NCI-H748 (cell line): ENCODE results near the gene LRRC9.
A peak's percentile ranks its signal among the peaks of the same experiment; 100 is the strongest.
"Not testable (repeated sequence)": the region's sequence is repeated elsewhere in the genome, so short reads cannot be mapped to it uniquely, and the experiment has no call there.

Experiments used
- DNase-seq: peaks from one replicate; lab custom pipeline; 2025; ENCODE audit not compliant: unreplicated experiment; lab: John Stamatoyannopoulos, UW

Gene LRRC9

GRCh38 chr14:59919570-59920377, at the start of gene LRRC9:
TSS of gene LRRC9 (plus strand) at chr14:59920144.
- peak; percentile 98 for DNase-seq

- DNase-seq: peak; percentile 88
These were observed 49.4 kb upstream of the LRRC9 start, which contains the start of gene RTN1 for GRCh38 chr14:59870277-59871165. TSS of gene RTN1 (minus strand) at chr14:59870776. CDS start at chr14:59870630, 146 bp downstream.

GRCh38 chr14:59871166-59871495, 48.8 kb upstream of the LRRC9 start:
- no peak for DNase-seq

- peak; percentile 18 for DNase-seq
These were observed 37.0 kb upstream of the LRRC9 start for GRCh38 chr14:59882957-59883356.

GRCh38 chr14:59890676-59891075, 29.3 kb upstream of the LRRC9 start:
- peak; percentile 39 for DNase-seq

- DNase-seq: no peak
These were observed 24.2 kb upstream of the LRRC9 start for GRCh38 chr14:59895721-59896120.

GRCh38 chr14:59897757-59898383, 22.1 kb upstream of the LRRC9 start:
- DNase-seq: peak; percentile 69

GRCh38 chr14:59900556-59900955, 19.4 kb upstream of the LRRC9 start:
- no peak for DNase-seq

GRCh38 chr14:59904184-59904583, 15.8 kb upstream of the LRRC9 start:
- DNase-seq: no peak

GRCh38 chr14:59905188-59905587, 14.8 kb upstream of the LRRC9 start:
- no peak for DNase-seq

- DNase-seq: no peak
These were observed 7.5 kb upstream of the LRRC9 start for GRCh38 chr14:59912443-59912842.

GRCh38 chr14:59913187-59913586, 6.8 kb upstream of the LRRC9 start:
- no peak for DNase-seq

- peak; percentile 66 for DNase-seq
These were observed 947 bp upstream of the LRRC9 start for GRCh38 chr14:59918824-59919569.

- no peak for DNase-seq
These were observed 387 bp downstream of the LRRC9 start for GRCh38 chr14:59920378-59920683.

- DNase-seq: no peak
These were observed 5.9 kb downstream of the LRRC9 start for GRCh38 chr14:59925797-59926196.

GRCh38 chr14:59926534-59926933, 6.6 kb downstream of the LRRC9 start:
- DNase-seq: no peak

GRCh38 chr14:59931237-59931636, 11.3 kb downstream of the LRRC9 start:
- no peak for DNase-seq

GRCh38 chr14:59936145-59936544, 16.2 kb downstream of the LRRC9 start:
- DNase-seq: no peak

- DNase-seq: no peak
These were observed 19.9 kb downstream of the LRRC9 start for GRCh38 chr14:59939828-59940227.

GRCh38 chr14:59942296-59942862, 22.4 kb downstream of the LRRC9 start:
- not testable (repeated sequence) for DNase-seq

GRCh38 chr14:59944909-59945308, 25.0 kb downstream of the LRRC9 start:
- no peak for DNase-seq
